K562 (cell line): ENCODE data around the gene FPGS. TPM values are rescaled to one million over a fixed set of nuclear protein-coding genes. Genes with fewer than 3 reads are reported as not detected.

Experiments used
- ATAC-seq: fragments of 200-7000 bp; cut with Tn5 transposase; 3 replicates; pipeline ENCODE4 v1.9.1; 2020; ENCODE audit warnings: moderate library complexity
- BruUV-seq: library from RNA; stranded (reverse); fragments of 400-500 nt; replicated peaks from 2 replicates; lab custom pipeline; 2021; lab: Mats Ljungman, UMichigan
- CTCF ChIA-PET: fragments of 300-600 bp; formaldehyde crosslinking; extraction: SDS; loops from one replicate; lab custom pipeline; 2021; ENCODE audit warnings: low intra/inter-chr PET ratio; lab: Yijun Ruan, JAX
- POLR2A ChIA-PET: fragments of 300-600, 350-650 bp; sonication (Branson Sonifier 250); formaldehyde crosslinking; extraction: SDS; loops from one replicate; lab custom pipeline; 2021; ENCODE audit warnings: antibody characterized with exemption, inconsistent platforms; lab: Yijun Ruan, JAX
- DNase-seq, 4 experiments: peaks; one replicate each; pipeline versions ENCODE4 v3.0.0 to v3.0.0-alpha.2; 2011 to 2018; ENCODE audit warnings: low spot score in 3 of 4, mixed read lengths in 3 of 4; ENCODE audit errors: extremely low read depth in 1 of 4
- FAIRE-seq: peaks from 2 replicates; lab custom pipeline; 2011; peaks lifted over from hg19 to GRCh38; lab: Jason Lieb, UNC
- H2AFZ ChIP-seq: 2 replicates; pipeline ENCODE4 v1.6.0; 2011; ENCODE audit warnings: low read depth, low read length, control low read depth, inconsistent platforms
- H3K27ac ChIP-seq: fragments of 200-600 bp; 3 replicates; pipeline ENCODE4 v1.8.0; 2011; ENCODE audit warnings: low read depth, mild to moderate bottlenecking, control low read depth, inconsistent platforms, low read length, moderate library complexity, mixed read lengths; ENCODE audit errors: extremely low read depth
- H3K27me3 ChIP-seq, 2 experiments: fragments of 300-600 bp in 1 of 2; 2 replicates in 1 of 2; 3 replicates in 1 of 2; pipeline versions ENCODE4 v1.6.0 to v1.8.0; 2011; ENCODE audit warnings: inconsistent platforms in 2 of 2, low read length in 2 of 2, mild to moderate bottlenecking in 1 of 2, mixed read lengths in 1 of 2, moderate library complexity in 1 of 2; ENCODE audit not compliant: control insufficient read depth in 2 of 2, insufficient read depth in 2 of 2
- H3K36me3 ChIP-seq: fragments of 300-600 bp; 3 replicates; pipeline ENCODE4 v1.8.0; 2011; ENCODE audit warnings: mild to moderate bottlenecking, low read length, inconsistent platforms; ENCODE audit not compliant: control insufficient read depth, insufficient read depth
- H3K4me1 ChIP-seq, 2 experiments: fragments of 200-600 bp in 1 of 2; replicated peaks in 1 of 2; 2 replicates in 1 of 2; 3 replicates in 1 of 2; pipeline versions ENCODE4 v1.5.1 to v1.8.0; 2011; ENCODE audit warnings: inconsistent platforms in 2 of 2, low read length in 2 of 2, mild to moderate bottlenecking in 1 of 2, mixed read lengths in 1 of 2, moderate library complexity in 1 of 2; ENCODE audit not compliant: control insufficient read depth in 2 of 2, insufficient read depth in 2 of 2
- H3K4me2 ChIP-seq: 2 replicates; pipeline ENCODE4 v1.6.1; 2011; ENCODE audit warnings: low read length, control low read depth, inconsistent platforms, mixed read lengths; ENCODE audit not compliant: insufficient read depth
- H3K4me3 ChIP-seq: fragments of 200-600 bp; sonication (generic), shearing (Covaris generic); 2 replicates; pipeline ENCODE4 v1.5.1; 2016; ENCODE audit warnings: control low read depth, inconsistent platforms
- H3K79me2 ChIP-seq: fragments of 200-600 bp; 3 replicates; pipeline ENCODE4 v1.8.0; 2011; ENCODE audit warnings: low read length, inconsistent platforms; ENCODE audit not compliant: control insufficient read depth, insufficient read depth
- H3K9ac ChIP-seq, 2 experiments: 2 replicates each; pipeline versions ENCODE4 v1.6.0 to v1.6.1; 2011; ENCODE audit warnings: low read depth in 2 of 2, low read length in 2 of 2, control low read depth in 1 of 2, inconsistent platforms in 1 of 2, mild to moderate bottlenecking in 1 of 2, mixed read lengths in 1 of 2; ENCODE audit not compliant: insufficient read depth in 1 of 2
- H3K9me1 ChIP-seq: one replicate; pipeline ENCODE4 v1.6.0; 2011; ENCODE audit warnings: inconsistent platforms, mild to moderate bottlenecking, low read length, moderate library complexity; ENCODE audit not compliant: control insufficient read depth, insufficient read depth
- H3K9me3 ChIP-seq: replicated peaks from 2 replicates; pipeline ENCODE4 v1.5.1; 2011; ENCODE audit warnings: low read depth, low read length, inconsistent platforms; ENCODE audit not compliant: control insufficient read depth, insufficient read depth
- H4K20me1 ChIP-seq: replicated peaks from 2 replicates; pipeline ENCODE4 v1.6.1; 2011; ENCODE audit warnings: low read length, inconsistent platforms, mixed read lengths; ENCODE audit not compliant: control insufficient read depth, insufficient read depth
- CCNT2 ChIP-seq: IDR thresholded peaks from 2 replicates; pipeline ENCODE4 v1.6.1; 2011; ENCODE audit warnings: borderline replicate concordance, low read depth, mild to moderate bottlenecking, moderate library complexity, mixed read lengths, low read length; ENCODE audit not compliant: insufficient read length; ENCODE audit errors: extremely low read depth
- CGGBP1 ChIP-seq: fragments of 250-450 bp; sonication (Bioruptor Pico); IDR thresholded peaks from 2 replicates; pipeline ENCODE4 v1.9.0; 2021; ENCODE audit warnings: mild to moderate bottlenecking
- MEF2A ChIP-seq: IDR thresholded peaks from 2 replicates; pipeline ENCODE4 v1.6.1; 2011; ENCODE audit warnings: low read depth, mild to moderate bottlenecking, low read length, moderate library complexity; ENCODE audit not compliant: control insufficient read depth
- RBFOX2 ChIP-seq: fragments of 200-400 bp; formaldehyde crosslinking; IDR thresholded peaks from 2 replicates; pipeline ENCODE4 v1.6.1; 2017; ENCODE audit warnings: low read depth, mild to moderate bottlenecking, low read length, moderate library complexity
- ZC3H4 ChIP-seq: sonication (generic); formaldehyde crosslinking; IDR thresholded peaks from 2 replicates; pipeline ENCODE4 v1.9.0; 2021; ENCODE audit warnings: missing genetic modification reagents, borderline replicate concordance
- ZNF79 ChIP-seq: fragments of 250-450 bp; sonication (Bioruptor Pico); IDR thresholded peaks from 2 replicates; pipeline ENCODE4 v1.4.0; 2020; ENCODE audit warnings: low read depth, mild to moderate bottlenecking, moderate library complexity
- WGBS: fragments of 100-300 bp; shearing (Covaris generic); methylation state at CpG from one replicate; pipeline ENCODE4 v1.1.6; 2016; ENCODE audit warnings: low coverage, mixed read lengths; ENCODE audit not compliant: insufficient coverage; ENCODE audit errors: missing lambda C conversion rate; 5-methylcytosine and 5-hydroxymethylcytosine counted together
- in situ Hi-C: fragments of 300-500 bp; cut with MboI; formaldehyde crosslinking; loops from 4 replicates; pipeline ENCODE4 v1.15.0; 2018; ENCODE audit warnings: inconsistent platforms, mixed read lengths
- intact Hi-C: fragments of 100-400 bp; cut with micrococcal nuclease; formaldehyde crosslinking; loops from 2 replicates; pipeline ENCODE4 v1.14.2; 2022
- polyA plus RNA-seq, 8 experiments: library from polyadenylated mRNA; depleted of rRNA in 4 of 8; stranded (reverse) in 5 of 8; unstranded in 3 of 8; fragments of >200 nt; fragmentation: Nextera tagmentation in 2 of 8; fragmentation: Illumina TruSeq in 1 of 8; extraction: Ambion mirVana in 2 of 8; extraction: Trizol in 1 of 8; gene quantifications; 2 replicates each; pipeline versions ENCODE4 v1.2.1 to v1.2.3, GENCODE V29; 2011 to 2014; ENCODE audit warnings: inconsistent platforms in 1 of 8, missing spikeins in 1 of 8
- total RNA-seq, 7 experiments: library from RNA; depleted of rRNA in 6 of 7; stranded (reverse); fragments of >200 nt in 6 of 7; fragmentation: Illumina TruSeq in 2 of 7; extraction: Trizol in 2 of 7; gene quantifications; 2 replicates each; pipeline versions ENCODE4 v1.2.1 to v1.2.3, GENCODE V29; 2011 to 2021; ENCODE audit warnings: low replicate concordance in 1 of 7

The FPGS gene
- total and polyA plus RNA-seq, 9 of the 15 experiments (the other 6 are each of a cell fraction or from before 2014, with no cell fraction given), result 0.84 to 86.4 (median 59.2) TPM

- DNase-seq (no peak), FAIRE-seq (no peak), ATAC-seq (no peak)
- Histone ChIP-seq H3K27me3 (no peaks in the 10 kb centered on the region), H3K36me3 (peaks cover 54% of the 10 kb centered on the region), H3K9me3 (no peaks in the 10 kb centered on the region), H3K4me1 (peaks cover 12 to 42% of the 10 kb centered on the region in 2 experiments), H3K4me3 (no peak overlapping the region), H3K9ac (no peak overlapping the region), H4K20me1 (peaks cover 7% of the 10 kb centered on the region), H2AFZ (no peak overlapping the region), H3K27ac (no peak overlapping the region), H3K79me2 (no peaks in the 10 kb centered on the region), H3K9me1 (no peaks in the 10 kb centered on the region), H3K4me2 (no peak overlapping the region)
- ChIA-PET CTCF (no interaction called here), POLR2A (interaction anchor here (0.6 kb wide), 1 partner anchor 10 kb away, joined by 3 read pairs; no protein-coding TSS in a partner anchor)
- no TSS peak for BruUV-seq
- intact Hi-C loops, result no loop called here
- 91% methylated on average over 7 of the region's 9 CpGs for WGBS
- no peak for TF ChIP-seq CCNT2
- TF ChIP-seq ZC3H4, result no peak
- in situ Hi-C loops, result no loop called here
These were observed 11.1 kb downstream of the FPGS start for GRCh38 chr9:127813686-127814226.

- Histone ChIP-seq H3K4me3 (no peak overlapping the region), H3K4me1 (peaks cover 4 to 36% of the 10 kb centered on the region in 2 experiments; a peak in 4 of 5 replicates), H3K9me1 (no peaks in the 10 kb centered on the region), H3K27me3 (no peaks in the 10 kb centered on the region), H3K79me2 (no peaks in the 10 kb centered on the region), H2AFZ (no peak overlapping the region), H3K9ac (peak overlapping the region in 1 of 2 experiments; percentile 55; a peak in 2 of 4 replicates), H3K4me2 (no peak overlapping the region), H4K20me1 (no peaks in the 10 kb centered on the region), H3K9me3 (no peaks in the 10 kb centered on the region), H3K27ac (no peak overlapping the region), H3K36me3 (peaks cover 48% of the 10 kb centered on the region; the same call in 2 of the 3 replicates)
- no peak for FAIRE-seq
- ChIA-PET POLR2A (interaction anchor here (1.1 kb wide), 1 partner anchor 10 kb away, joined by 4 read pairs; no protein-coding TSS in a partner anchor), CTCF (no interaction called here)
- ATAC-seq, result no peak
- intact Hi-C loops, result no loop called here
- no peak for TF ChIP-seq MEF2A
- TF ChIP-seq CGGBP1 (CRISPR knock-in tag), result no peak
- peak; percentile 26; the same call in 1 of the 2 replicates for TF ChIP-seq RBFOX2
- TF ChIP-seq ZNF79, result no peak
- in situ Hi-C loops, result no loop called here
- no TSS peak for BruUV-seq
- DNase-seq, result no peak
- WGBS, result 93% methylated on average over 10 of the region's 11 CpGs
These were observed 12.2 kb downstream of the FPGS start for GRCh38 chr9:127814619-127815511.
